PC-9 (cell line): ENCODE data around the gene TBC1D5.

ENCODE experiments used
- EZH2 ChIP-seq: fragments of 200-600 bp; sonication (generic); IDR thresholded peaks from 2 replicates; pipeline ENCODE4 v1.8.0; 2017; ENCODE audit warnings: antibody characterized with exemption, low read depth
- TF ChIP-seq, protein P1 (sequence below): fragments of 200-600 bp; sonication (generic); conservative IDR thresholded peaks from 2 replicates; pipeline ENCODE4 v1.6.1; 2017; ENCODE audit warnings: mixed run types, antibody characterized with exemption, mild to moderate bottlenecking, moderate library complexity

- TF ChIP-seq, protein P1, sequence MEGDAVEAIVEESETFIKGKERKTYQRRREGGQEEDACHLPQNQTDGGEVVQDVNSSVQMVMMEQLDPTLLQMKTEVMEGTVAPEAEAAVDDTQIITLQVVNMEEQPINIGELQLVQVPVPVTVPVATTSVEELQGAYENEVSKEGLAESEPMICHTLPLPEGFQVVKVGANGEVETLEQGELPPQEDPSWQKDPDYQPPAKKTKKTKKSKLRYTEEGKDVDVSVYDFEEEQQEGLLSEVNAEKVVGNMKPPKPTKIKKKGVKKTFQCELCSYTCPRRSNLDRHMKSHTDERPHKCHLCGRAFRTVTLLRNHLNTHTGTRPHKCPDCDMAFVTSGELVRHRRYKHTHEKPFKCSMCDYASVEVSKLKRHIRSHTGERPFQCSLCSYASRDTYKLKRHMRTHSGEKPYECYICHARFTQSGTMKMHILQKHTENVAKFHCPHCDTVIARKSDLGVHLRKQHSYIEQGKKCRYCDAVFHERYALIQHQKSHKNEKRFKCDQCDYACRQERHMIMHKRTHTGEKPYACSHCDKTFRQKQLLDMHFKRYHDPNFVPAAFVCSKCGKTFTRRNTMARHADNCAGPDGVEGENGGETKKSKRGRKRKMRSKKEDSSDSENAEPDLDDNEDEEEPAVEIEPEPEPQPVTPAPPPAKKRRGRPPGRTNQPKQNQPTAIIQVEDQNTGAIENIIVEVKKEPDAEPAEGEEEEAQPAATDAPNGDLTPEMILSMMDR = no peak
- TF ChIP-seq EZH2 = no peak
Measured at GRCh38 chr3:17116007-17116600, 626.3 kb downstream of the TBC1D5 start.
